ENCODE results near the gene PARP12.

The PARP12 gene

GRCh38 chr7:140060788-140061606 lies 1.8 kb downstream of the PARP12 start:
- H3K27ac ChIP-seq (ENCODE audit: low read depth, low read length), result no peak overlapping the region
- H3K4me2 ChIP-seq (ENCODE audit: low read length), result peak overlapping the region; percentile 96
- H4K20me1 ChIP-seq (ENCODE audit: control insufficient read depth, insufficient read depth, low read depth, low read length), result no peaks in the 10 kb centered on the region
- H3K79me2 ChIP-seq (ENCODE audit: control insufficient read depth, low read length), result no peaks in the 10 kb centered on the region
- peaks cover 13% of the 10 kb centered on the region for H3K27me3 ChIP-seq (ENCODE audit: control insufficient read depth, low read length)
- no peaks in the 10 kb centered on the region for H3K9me2 ChIP-seq (replicated peaks; ENCODE audit: control insufficient read depth, low read length)
- TF ChIP-seq CTCF (IDR thresholded peaks at IDR 0.05; ENCODE audit: low read depth, low read length, poor library complexity, severe bottlenecking) (no peak), EZH2phosphoT487 (IDR thresholded peaks at IDR 0.05; ENCODE audit: borderline replicate concordance, low read length) (no peak)
- no peaks in the 10 kb centered on the region for H3K36me3 ChIP-seq (ENCODE audit: control insufficient read depth, low read length)
- no peak overlapping the region for H3K4me3 ChIP-seq (ENCODE audit: low read length)
- H3K9me3 ChIP-seq (ENCODE audit: control insufficient read depth, insufficient read depth, low read length), result peaks cover 5% of the 10 kb centered on the region
- peaks cover 13% of the 10 kb centered on the region for H3K4me1 ChIP-seq (ENCODE audit: control insufficient read depth, low read length)
- H3F3A ChIP-seq (ENCODE audit: control insufficient read depth, insufficient read depth), result no peaks in the 10 kb centered on the region

GRCh38 chr7:140060243-140060630 lies 2.5 kb downstream of the PARP12 start:
- Histone ChIP-seq H3K27me3 (ENCODE audit: control insufficient read depth, low read length) (peaks cover 13% of the 10 kb centered on the region), H3K79me2 (ENCODE audit: control insufficient read depth, low read length) (no peaks in the 10 kb centered on the region), H3F3A (ENCODE audit: control insufficient read depth, insufficient read depth) (no peaks in the 10 kb centered on the region), H3K27ac (ENCODE audit: low read depth, low read length) (no peak overlapping the region), H3K9me3 (ENCODE audit: control insufficient read depth, insufficient read depth, low read length) (no peaks in the 10 kb centered on the region), H3K4me2 (ENCODE audit: low read length) (no peak overlapping the region), H3K36me3 (ENCODE audit: control insufficient read depth, low read length) (no peaks in the 10 kb centered on the region), H3K4me1 (ENCODE audit: control insufficient read depth, low read length) (peaks cover 13% of the 10 kb centered on the region), H4K20me1 (ENCODE audit: control insufficient read depth, insufficient read depth, low read depth, low read length) (no peaks in the 10 kb centered on the region), H3K4me3 (ENCODE audit: low read length) (no peak overlapping the region), H3K9me2 (replicated peaks; ENCODE audit: control insufficient read depth, low read length) (no peaks in the 10 kb centered on the region)
- TF ChIP-seq CTCF (IDR thresholded peaks at IDR 0.05; ENCODE audit: low read depth, low read length, poor library complexity, severe bottlenecking), result no peak
- no peak for TF ChIP-seq EZH2phosphoT487 (IDR thresholded peaks at IDR 0.05; ENCODE audit: borderline replicate concordance, low read length)

GRCh38 chr7:140059273-140060242 lies 3.2 kb downstream of the PARP12 start:
- H3F3A ChIP-seq (ENCODE audit: control insufficient read depth, insufficient read depth), result no peaks in the 10 kb centered on the region
- H3K9me2 ChIP-seq (replicated peaks; ENCODE audit: control insufficient read depth, low read length), result no peaks in the 10 kb centered on the region
- TF ChIP-seq EZH2phosphoT487 (IDR thresholded peaks at IDR 0.05; ENCODE audit: borderline replicate concordance, low read length), result no peak
- H3K27me3 ChIP-seq (ENCODE audit: control insufficient read depth, low read length), result peaks cover 13% of the 10 kb centered on the region
- H3K27ac ChIP-seq (ENCODE audit: low read depth, low read length), result no peak overlapping the region
- no peaks in the 10 kb centered on the region for H4K20me1 ChIP-seq (ENCODE audit: control insufficient read depth, insufficient read depth, low read depth, low read length)
- H3K36me3 ChIP-seq (ENCODE audit: control insufficient read depth, low read length), result no peaks in the 10 kb centered on the region
- H3K4me2 ChIP-seq (ENCODE audit: low read length), result no peak overlapping the region
- H3K4me3 ChIP-seq (ENCODE audit: low read length), result no peak overlapping the region
- H3K79me2 ChIP-seq (ENCODE audit: control insufficient read depth, low read length), result no peaks in the 10 kb centered on the region
- peaks cover 13% of the 10 kb centered on the region for H3K4me1 ChIP-seq (ENCODE audit: control insufficient read depth, low read length)
- no peaks in the 10 kb centered on the region for H3K9me3 ChIP-seq (ENCODE audit: control insufficient read depth, insufficient read depth, low read length)

Data from DOHH2 (cell line).